Upper lobe of left lung (tissue), 4 donors: ENCODE data around the gene CFAP74.

Experiments used
- CTCF ChIP-seq, 6 experiments: fragments of 450-650 bp in 4 of 6; fragments of 200-600 bp in 2 of 6; sonication (generic) in 2 of 6; IDR thresholded peaks; one replicate each; pipeline ENCODE4 v1.5.1; 2016 to 2019; ENCODE audit warnings: antibody characterized with exemption in 6 of 6
- EP300 ChIP-seq, 4 donors: sonication (generic); formaldehyde crosslinking; IDR thresholded peaks; one replicate each; pipeline ENCODE4 v1.5.1; 2017; ENCODE audit warnings: antibody characterized with exemption in 4 of 4, control low read depth in 2 of 4
- POLR2A ChIP-seq, 4 donors: fragments of 450-650 bp; IDR thresholded peaks; one replicate each; pipeline ENCODE4 v1.5.1; 2016 to 2017; ENCODE audit warnings: antibody characterized with exemption in 4 of 4, mild to moderate bottlenecking in 2 of 4
- POLR2AphosphoS5 ChIP-seq, 2 donors: sonication (generic); formaldehyde crosslinking; IDR thresholded peaks; one replicate each; pipeline ENCODE4 v1.5.1; 2017; ENCODE audit warnings: antibody characterized with exemption in 2 of 2

- TF ChIP-seq EP300 (IDR thresholded peaks at IDR 0.05), result no peak
- TF ChIP-seq CTCF (IDR thresholded peaks at IDR 0.05), result no peak
- no peak for TF ChIP-seq POLR2AphosphoS5 (IDR thresholded peaks at IDR 0.05)
- no peak for TF ChIP-seq POLR2A (IDR thresholded peaks at IDR 0.05)
Observed at GRCh38 chr1:1911350-1912041, 92.1 kb downstream of the CFAP74 start.
